Gastrocnemius medialis (tissue), 4 donors: ENCODE data around the gene GYS2.

ENCODE experiments used
- POLR2A ChIP-seq, 2 donors: fragments of 450-650 bp; IDR thresholded peaks; one replicate each; pipeline ENCODE4 v1.6.1; 2017; ENCODE audit warnings: antibody characterized with exemption in 2 of 2, mild to moderate bottlenecking in 2 of 2, moderate library complexity in 2 of 2
- TF ChIP-seq, protein P1 (sequence below), 5 experiments: fragments of 450-650 bp in 3 of 5; fragments of 200-600 bp in 2 of 5; sonication (generic) in 2 of 5; IDR thresholded peaks in 4 of 5; conservative IDR thresholded peaks in 1 of 5; 1 replicate in 4 of 5; 2 replicates in 1 of 5; pipeline ENCODE4 v1.5.1; 2016 to 2019; ENCODE audit warnings: antibody characterized with exemption in 5 of 5, mild to moderate bottlenecking in 3 of 5, moderate library complexity in 3 of 5

DNA sequence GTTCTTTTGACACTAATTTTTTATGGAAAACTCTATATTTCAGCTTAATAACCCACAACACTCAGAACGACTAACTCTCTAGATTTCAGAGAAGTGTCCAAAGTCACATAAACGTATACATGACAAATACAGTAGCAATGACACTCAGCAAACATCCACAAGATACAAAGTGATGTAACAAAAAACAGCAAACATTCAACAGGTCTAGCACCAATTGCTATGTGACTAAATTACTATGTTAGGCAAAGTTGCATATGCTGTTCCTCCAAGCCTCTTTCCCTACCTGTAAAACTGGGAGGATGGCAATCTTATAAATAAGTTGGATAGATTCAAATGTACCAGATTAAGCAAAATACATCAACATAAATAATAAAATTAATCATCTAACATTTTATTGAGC is 104.9 kb downstream of the GYS2 start:
- no peak for TF ChIP-seq POLR2A (IDR thresholded peaks at IDR 0.05)
- TF ChIP-seq, protein P1, sequence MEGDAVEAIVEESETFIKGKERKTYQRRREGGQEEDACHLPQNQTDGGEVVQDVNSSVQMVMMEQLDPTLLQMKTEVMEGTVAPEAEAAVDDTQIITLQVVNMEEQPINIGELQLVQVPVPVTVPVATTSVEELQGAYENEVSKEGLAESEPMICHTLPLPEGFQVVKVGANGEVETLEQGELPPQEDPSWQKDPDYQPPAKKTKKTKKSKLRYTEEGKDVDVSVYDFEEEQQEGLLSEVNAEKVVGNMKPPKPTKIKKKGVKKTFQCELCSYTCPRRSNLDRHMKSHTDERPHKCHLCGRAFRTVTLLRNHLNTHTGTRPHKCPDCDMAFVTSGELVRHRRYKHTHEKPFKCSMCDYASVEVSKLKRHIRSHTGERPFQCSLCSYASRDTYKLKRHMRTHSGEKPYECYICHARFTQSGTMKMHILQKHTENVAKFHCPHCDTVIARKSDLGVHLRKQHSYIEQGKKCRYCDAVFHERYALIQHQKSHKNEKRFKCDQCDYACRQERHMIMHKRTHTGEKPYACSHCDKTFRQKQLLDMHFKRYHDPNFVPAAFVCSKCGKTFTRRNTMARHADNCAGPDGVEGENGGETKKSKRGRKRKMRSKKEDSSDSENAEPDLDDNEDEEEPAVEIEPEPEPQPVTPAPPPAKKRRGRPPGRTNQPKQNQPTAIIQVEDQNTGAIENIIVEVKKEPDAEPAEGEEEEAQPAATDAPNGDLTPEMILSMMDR (IDR thresholded peaks at IDR 0.05 in 4 of 5, conservative IDR thresholded peaks at IDR 0.05 in 1 of 5) = no peak
